ENCODE measurements around the gene ATP1A1.

DNA sequence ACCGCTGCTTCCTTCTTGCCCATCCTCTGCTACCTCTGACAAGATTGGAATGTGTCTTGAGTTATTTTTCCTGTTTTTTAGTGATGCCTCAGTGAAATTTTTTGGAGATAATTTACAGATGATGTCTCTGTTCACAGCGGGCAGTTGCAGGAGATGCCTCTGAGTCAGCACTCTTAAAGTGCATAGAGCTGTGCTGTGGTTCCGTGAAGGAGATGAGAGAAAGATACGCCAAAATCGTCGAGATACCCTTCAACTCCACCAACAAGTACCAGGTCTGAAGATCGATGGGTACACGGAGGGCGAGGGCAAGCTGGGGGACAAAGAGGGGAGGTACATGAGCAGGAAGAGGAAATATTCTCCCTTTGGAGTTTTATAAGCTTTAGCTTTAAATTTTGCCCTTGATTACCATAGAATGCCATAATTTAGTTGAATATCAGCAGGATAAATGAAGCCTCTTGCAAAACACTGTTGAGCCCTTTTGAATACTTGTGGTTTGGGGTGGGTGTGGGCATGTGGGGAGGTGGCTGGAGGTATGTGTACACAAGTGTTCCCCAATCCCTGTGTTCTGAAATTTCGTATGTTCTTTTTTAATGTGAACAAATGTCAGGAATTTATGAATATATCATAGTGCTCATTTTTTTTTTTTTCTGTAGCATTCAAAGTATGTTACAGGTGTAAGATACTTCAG, 19.8 kb downstream of the ATP1A1 start:
- TF ChIP-seq NFRKB (IDR thresholded peaks at IDR 0.05), result no peak
- TF ChIP-seq FOXM1 (IDR thresholded peaks at IDR 0.05; ENCODE audit: borderline replicate concordance), result no peak
- no peak for TF ChIP-seq PKNOX1 (IDR thresholded peaks at IDR 0.05)
- no peak for TF ChIP-seq L3MBTL2 (conservative IDR thresholded peaks at IDR 0.05)
- TF ChIP-seq FOXK2 (IDR thresholded peaks at IDR 0.05), result no peak
- no peak for TF ChIP-seq FOXA1 (IDR thresholded peaks at IDR 0.05)
- TF ChIP-seq SP1 (IDR thresholded peaks at IDR 0.05), result no peak
- TF ChIP-seq TARDBP (IDR thresholded peaks at IDR 0.05), result no peak
- no peak for TF ChIP-seq ARNT (IDR thresholded peaks at IDR 0.05)
- TF ChIP-seq ZNF384 (IDR thresholded peaks at IDR 0.05), result no peak
- TF ChIP-seq ELF4 (IDR thresholded peaks at IDR 0.05), result no peak
